CD1c-positive myeloid dendritic cell (primary cell): ENCODE results near the gene XXYLT1.
A peak's percentile ranks its signal among the peaks of the same experiment; 100 is the strongest.

ENCODE experiments used
- DNase-seq: peaks from one replicate; pipeline ENCODE4 v3.0.0-alpha.2; 2016; ENCODE audit errors: extremely low spot score

XXYLT1 gene

DNA sequence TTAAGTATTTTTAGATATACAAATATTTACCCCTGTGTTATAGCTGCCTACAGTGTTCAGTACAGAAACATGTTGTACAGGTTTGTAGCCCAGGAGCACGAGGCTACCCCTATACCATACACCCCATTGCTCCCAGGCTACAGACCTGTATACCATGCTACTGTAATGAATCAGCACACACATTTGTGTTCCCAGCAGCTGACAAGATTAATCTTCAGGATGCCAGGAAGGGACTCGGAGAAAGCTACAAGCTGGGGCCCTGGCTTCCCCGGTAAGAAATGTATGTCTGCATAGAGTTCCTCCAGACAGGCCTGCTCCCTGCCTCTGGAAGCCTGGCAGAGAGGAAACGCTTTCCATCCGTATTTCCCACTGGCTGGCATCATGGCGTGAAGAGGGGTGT is 136.5 kb downstream of the XXYLT1 start:
- DNase-seq, result no peak

GRCh38 chr3:195133462-195133861 is 137.5 kb downstream of the XXYLT1 start:
- DNase-seq, result no peak

DNA sequence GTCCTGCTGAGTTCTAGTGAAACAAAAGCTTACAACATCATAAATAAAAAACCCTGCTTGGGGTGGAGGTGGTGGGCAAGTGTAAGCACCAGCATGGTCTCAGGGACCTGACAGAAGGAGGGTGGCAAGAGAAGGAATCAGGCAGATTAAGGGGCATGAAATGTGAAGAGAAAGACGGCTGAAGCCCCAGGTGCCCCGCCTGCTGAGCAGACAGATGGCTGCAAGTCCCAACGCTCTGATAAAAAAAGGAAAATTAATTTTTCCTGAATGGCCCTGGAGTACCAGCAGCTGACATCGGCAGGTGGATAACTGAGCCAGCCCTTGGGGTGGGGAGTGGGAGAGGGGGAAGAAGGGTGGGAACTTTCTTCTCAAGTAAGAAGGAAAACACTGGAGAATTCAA is 137.9 kb downstream of the XXYLT1 start:
- DNase-seq, result no peak

DNA sequence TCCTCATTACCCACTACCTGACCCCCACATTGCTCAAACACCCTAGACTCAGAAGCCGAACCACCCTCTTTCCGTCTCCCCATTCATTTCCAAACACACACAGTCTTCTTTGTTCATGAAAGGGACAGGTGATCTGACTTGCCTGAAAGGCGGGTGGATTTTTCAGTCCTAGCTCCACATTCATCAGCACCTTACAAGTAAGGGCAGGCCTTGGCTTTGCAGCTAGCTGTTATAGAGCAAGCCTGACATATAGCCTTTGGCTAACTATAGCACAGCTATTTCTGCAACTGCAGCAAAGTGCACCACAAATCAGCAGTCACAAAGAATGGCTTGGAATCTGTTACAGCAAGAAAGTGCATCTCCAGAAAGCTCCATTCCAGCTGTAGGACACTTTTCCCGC is 139.8 kb downstream of the XXYLT1 start:
- DNase-seq, result no peak

DNA sequence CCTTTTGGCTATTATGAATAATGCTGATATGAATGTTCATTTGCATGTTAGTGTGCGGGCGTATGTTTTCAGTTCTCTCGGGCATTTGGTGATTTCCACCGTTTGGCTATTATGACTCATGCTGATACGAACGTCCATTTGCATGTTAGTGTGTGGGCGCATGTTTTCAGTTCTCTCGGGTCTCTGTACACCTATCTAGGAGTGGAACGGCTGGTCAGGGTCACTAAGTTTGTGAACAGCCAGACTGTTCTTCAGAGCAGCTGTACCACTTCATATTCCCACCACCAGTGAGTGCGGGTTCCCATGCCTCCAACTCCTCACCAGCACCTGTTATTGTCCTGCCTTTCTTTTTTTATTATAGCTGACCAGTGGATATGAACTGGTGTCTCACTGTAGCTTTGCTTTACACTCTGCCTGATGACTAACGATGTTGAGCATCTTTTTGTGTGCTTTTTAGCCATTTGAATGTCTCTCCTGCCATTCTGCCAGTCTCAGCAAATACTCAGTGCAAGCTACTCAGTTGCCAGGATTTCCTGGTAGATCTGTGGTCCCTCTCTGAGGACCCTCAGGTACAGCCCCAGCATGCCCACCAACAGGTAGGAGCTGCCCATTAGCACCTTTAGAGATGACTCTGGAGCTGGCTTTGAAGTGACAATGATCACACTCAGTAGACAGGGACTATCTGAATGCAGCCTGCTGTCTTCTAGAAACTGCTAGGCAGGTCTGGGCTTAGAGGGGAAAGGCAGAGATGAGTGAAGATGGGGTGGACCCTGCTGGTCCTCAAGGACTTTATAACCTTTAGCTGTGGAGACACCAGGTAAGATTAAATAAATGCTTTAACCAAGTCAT is 141.1 kb downstream of the XXYLT1 start:
- peak; percentile 89 for DNase-seq

GRCh38 chr3:195129072-195129643 is 141.8 kb downstream of the XXYLT1 start:
- DNase-seq, result no peak

- DNase-seq, result no peak
Measured at GRCh38 chr3:195128255-195129071, 142.5 kb downstream of the XXYLT1 start.

DNA sequence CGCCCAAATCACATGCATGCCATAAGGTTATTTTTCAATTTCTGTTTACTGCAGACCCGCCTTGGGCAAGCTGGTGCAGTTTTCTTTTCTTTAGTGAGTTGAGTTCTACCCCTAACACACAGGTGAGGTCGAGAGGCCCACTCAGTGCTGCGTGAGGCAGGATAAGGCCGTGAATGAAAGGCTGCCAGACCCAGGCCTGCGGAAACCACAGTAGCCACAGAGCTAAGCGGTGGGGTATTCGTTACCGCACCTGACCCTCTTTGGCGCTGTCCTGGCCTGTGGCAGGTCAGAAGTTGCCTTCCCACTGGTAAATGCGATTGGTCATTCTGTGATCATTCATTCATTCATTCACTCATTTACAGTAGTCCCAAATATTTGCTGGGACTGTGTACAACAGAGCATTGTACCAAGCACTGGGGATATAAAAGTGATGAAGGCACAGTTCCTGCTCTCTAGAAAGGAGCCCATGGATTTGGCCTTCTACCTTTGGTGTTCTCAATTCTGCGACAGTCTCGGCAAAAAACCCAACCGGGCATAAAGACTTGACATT is 144.8 kb downstream of the XXYLT1 start:
- DNase-seq, result no peak

DNA sequence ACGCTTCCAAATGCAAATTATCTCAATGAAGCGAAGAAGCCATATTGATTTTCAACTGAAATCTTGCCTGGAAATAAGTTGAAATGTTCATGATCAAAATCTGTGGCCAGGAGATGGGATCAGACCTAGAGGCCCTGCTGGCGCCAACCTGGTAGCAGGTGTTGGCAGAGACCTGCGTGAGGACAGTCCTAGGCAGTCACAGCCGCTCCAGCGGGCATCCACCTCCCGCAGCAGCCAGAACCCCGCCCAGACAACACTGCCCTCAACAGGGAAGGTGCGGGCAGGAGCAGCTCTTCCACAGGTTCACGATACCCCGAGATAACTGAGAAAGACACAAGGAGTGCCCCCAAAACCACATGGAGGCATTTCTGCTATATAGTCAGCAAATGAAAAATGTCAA is 145.3 kb downstream of the XXYLT1 start:
- DNase-seq, result no peak

- DNase-seq, result no peak
Measured at GRCh38 chr3:195124378-195124992, 146.5 kb downstream of the XXYLT1 start.

GRCh38 chr3:195123281-195123691 is 147.7 kb downstream of the XXYLT1 start:
- no peak for DNase-seq

GRCh38 chr3:195122261-195122660 is 148.7 kb downstream of the XXYLT1 start:
- DNase-seq, result no peak

GRCh38 chr3:195120267-195120601 is 150.7 kb downstream of the XXYLT1 start:
- DNase-seq, result no peak

DNA sequence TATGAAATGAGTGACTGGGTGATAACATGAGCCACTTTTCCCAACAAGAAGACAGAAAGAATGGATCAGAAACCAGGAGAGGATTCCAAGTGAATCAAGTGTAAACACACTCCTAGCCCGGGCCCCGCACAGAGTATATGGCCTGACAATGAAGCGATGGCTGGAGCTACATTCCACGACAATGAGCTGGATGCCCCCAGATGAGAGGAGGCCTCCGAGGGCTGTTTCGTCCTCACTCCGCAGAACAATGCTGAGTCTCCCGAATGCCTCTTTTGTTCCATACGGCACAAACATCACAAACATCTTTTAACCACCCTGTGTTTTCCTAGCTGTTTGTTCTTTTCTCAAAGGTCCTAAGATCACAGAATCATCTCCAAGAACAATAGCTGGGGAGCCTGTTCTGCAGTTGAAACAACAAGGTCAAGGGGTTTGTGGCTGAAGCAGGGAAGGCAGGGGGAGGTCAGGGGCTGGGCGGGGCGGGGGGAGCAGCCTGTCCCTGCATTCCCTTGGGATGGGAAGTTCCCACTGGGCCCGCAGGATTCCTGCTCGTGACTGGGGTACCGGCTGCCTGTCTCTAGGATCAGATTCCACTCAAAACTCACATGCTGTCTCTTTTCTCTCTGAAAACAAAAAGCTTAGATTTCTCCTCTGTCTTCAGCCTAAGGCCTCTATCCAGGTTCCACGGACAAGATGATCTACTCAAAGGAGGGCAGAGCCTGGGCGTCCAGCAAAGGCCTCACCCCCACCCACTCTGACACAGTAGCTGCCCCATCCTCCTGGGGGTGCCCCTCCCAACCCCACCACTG is 151.3 kb downstream of the XXYLT1 start:
- no peak for DNase-seq

GRCh38 chr3:195118671-195119070 is 152.3 kb downstream of the XXYLT1 start:
- DNase-seq, result no peak

DNA sequence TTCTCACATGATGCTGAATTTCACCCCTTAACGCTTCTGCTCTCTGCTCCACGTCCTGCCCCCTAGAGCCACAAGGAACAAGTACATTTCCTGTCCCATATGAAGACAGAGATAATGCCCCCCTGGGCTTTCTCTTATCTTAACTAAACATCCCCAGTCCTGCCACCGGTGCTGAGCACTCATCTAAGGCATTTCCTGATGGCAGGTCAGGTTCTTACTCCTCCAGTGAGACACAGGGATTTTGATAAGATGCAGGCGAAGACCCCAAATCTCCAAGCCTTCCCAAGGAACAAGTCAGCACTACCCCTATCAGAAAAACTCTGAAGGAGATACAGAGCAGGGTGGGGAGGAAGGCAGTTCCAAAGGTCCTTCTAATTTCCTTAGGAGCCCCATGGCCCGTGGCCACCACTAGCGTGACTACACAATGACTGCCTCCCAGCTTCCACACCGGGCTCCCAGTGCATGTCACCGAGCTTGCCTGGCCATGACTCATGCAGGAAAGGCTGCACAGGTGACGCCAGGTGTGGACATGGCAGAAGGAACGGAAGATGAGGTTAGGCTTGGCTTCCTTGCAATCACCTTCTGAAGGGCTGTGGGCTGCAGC is 152.9 kb downstream of the XXYLT1 start:
- DNase-seq, result no peak

DNA sequence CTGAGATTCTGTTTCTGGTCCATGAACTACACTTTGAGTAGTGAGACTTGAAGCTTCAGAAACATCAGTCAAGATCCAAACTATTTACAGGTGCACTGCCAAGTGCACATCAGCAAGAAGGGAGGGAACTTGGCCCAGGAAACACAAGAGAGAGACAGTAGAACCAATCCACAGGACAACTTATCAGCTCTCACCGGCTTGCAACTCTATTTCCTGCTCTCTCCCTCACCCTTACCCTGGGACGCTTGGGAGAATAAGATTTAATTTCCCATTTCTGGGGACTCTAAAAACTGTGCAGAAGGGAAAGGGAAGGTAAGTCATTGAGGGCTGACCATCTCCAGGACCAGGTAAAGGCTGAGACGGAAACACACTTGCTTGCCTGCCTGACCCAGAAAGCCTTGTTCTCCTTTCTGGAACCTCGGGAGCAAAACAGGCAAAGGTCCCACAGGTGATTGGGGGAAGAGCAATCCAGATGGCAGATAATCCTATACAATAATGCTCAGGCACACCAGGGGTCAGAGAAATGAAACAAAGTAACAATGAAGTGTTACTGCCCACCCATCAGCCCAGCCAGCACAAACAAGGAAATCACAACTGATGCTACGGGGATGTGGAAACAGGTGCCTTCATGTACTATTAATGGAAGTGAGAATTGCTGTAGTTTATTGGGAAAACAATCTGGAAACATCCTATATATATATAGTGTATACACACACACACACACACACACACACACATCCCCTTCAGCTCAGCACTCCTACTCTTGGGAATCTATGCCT is 154.4 kb downstream of the XXYLT1 start:
- DNase-seq, result no peak

GRCh38 chr3:195115600-195116406 is 155.2 kb downstream of the XXYLT1 start:
- no peak for DNase-seq
